Aorta (tissue), 5 donors: ENCODE data around the gene SLC1A1. TPM values are rescaled to one million over a fixed set of nuclear protein-coding genes. Genes with fewer than 3 reads are reported as not detected.

ENCODE experiments used
- ATAC-seq: fragments of 200-7000 bp; cut with Tn5 transposase; one replicate; pipeline ENCODE4 v1.9.1; 2022; ENCODE audit warnings: moderate library complexity; ENCODE audit not compliant: low FRiP score
- DNase-seq, 2 donors: peaks; one replicate each; pipeline ENCODE4 v3.0.0-alpha.2; 2020
- H3K27ac ChIP-seq, 2 donors: one replicate each; pipeline ENCODE4 v1.5.1; 2013; ENCODE audit warnings: low read length in 2 of 2, mild to moderate bottlenecking in 2 of 2, moderate library complexity in 2 of 2, control low read depth in 1 of 2, inconsistent platforms in 1 of 2, low read depth in 1 of 2
- H3K27me3 ChIP-seq, 2 donors: one replicate each; pipeline ENCODE4 v1.6.1; 2013; ENCODE audit warnings: control low read depth in 1 of 2, low read length in 1 of 2, mild to moderate bottlenecking in 1 of 2, moderate library complexity in 1 of 2; ENCODE audit not compliant: insufficient read depth in 2 of 2, control insufficient read depth in 1 of 2
- H3K36me3 ChIP-seq, 2 donors: one replicate each; pipeline ENCODE4 v1.6.1; 2013; ENCODE audit warnings: control low read depth in 1 of 2, low read length in 1 of 2, mild to moderate bottlenecking in 1 of 2; ENCODE audit not compliant: insufficient read depth in 2 of 2, control insufficient read depth in 1 of 2
- H3K4me1 ChIP-seq, 2 donors: one replicate each; pipeline ENCODE4 v1.6.1; 2013; ENCODE audit warnings: low read length in 2 of 2, control low read depth in 1 of 2, mild to moderate bottlenecking in 1 of 2, moderate library complexity in 1 of 2; ENCODE audit not compliant: insufficient read depth in 2 of 2, control insufficient read depth in 1 of 2
- H3K4me3 ChIP-seq, 2 donors: one replicate each; pipeline ENCODE4 v1.5.1; 2013; ENCODE audit warnings: low read length in 2 of 2, control low read depth in 1 of 2, mild to moderate bottlenecking in 1 of 2
- H3K9me3 ChIP-seq: one replicate; pipeline ENCODE4 v1.6.1; 2013; ENCODE audit warnings: mild to moderate bottlenecking, low read length; ENCODE audit not compliant: control insufficient read depth
- WGBS, 2 donors: extraction: QIAGEN DNeasy Blood & Tissue Kit; methylation state at CpG; one replicate each; pipeline ENCODE4 v1.1.7; 2013; 5-methylcytosine and 5-hydroxymethylcytosine counted together
- intact Hi-C, 2 donors: fragments of 100-400 bp; cut with DNase I; formaldehyde crosslinking; loops; one replicate each; pipeline versions ENCODE4 v1.14.2 to v1.15.0; 2022
- polyA plus RNA-seq, 2 donors: library from polyadenylated mRNA; stranded (reverse); fragments of 200-250 nt; gene quantifications; one replicate each; pipeline ENCODE4 v1.2.3, GENCODE V29; 2013
- total RNA-seq, 2 donors: library from RNA; stranded (reverse); fragmentation: NEBNext Ultra II Directional; extraction: Animal tissue kit (Norgen Biotek cat#: 25700); gene quantifications; one replicate each; pipeline ENCODE4 v1.2.1, GENCODE V29; 2021
- donor health status: healthy with polysubstance abuse.
- donor health status: Bipolar disorder and iron deficiency.
- donor health status: DM: no; HTN: no; CAD: no.
- donor health status: DM: no; HTN: no; CAD: no.
- donor health status: DM: yes; HTN: yes; CAD: no.

The SLC1A1 gene
- total and polyA plus RNA-seq, 4 donors = 3.0 to 5.6 (median 3.2) TPM

DNA sequence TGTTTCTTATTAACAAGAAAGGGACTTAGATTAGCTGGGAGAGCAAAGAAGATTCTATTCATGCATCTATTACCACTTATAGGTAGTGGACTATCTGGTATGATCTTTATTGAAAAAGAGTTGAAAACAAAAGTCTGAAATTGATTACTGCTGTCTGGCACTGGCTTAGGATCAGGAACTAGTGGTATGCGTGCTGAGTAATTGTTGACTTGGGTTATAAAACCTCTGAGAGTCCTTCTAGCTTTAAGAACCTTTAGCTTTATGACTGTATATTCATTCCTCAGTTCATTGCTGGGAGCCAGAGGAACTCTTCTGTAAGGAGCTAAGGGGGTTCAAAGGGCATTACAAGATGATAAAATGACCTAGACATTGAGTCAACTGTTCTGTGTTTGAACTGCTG is 7.6 kb downstream of the SLC1A1 start:
- intact Hi-C loops = loop anchor here in 1 of 2 donors (10.0 kb wide), 1 partner anchor 47 kb away; no protein-coding TSS in a partner anchor
- no peaks in the 10 kb centered on the region for H3K4me1 ChIP-seq
- no peak overlapping the region for H3K27ac ChIP-seq
- H3K27me3 ChIP-seq = no peaks in the 10 kb centered on the region
- H3K9me3 ChIP-seq = no peaks in the 10 kb centered on the region
- no peak for ATAC-seq
- no peak for DNase-seq
- no peaks in the 10 kb centered on the region for H3K36me3 ChIP-seq
- WGBS, 2 donors = 33 to 42% methylated on average over 1 of the region's 1 CpG
- H3K4me3 ChIP-seq = no peak overlapping the region

- Histone ChIP-seq H3K36me3 (no peaks in the 10 kb centered on the region), H3K4me1 (no peaks in the 10 kb centered on the region), H3K27ac (no peak overlapping the region), H3K27me3 (no peaks in the 10 kb centered on the region), H3K4me3 (no peak overlapping the region), H3K9me3 (no peaks in the 10 kb centered on the region)
- ATAC-seq (no peak), DNase-seq (no peak)
- whole genome bisulfite sequencing, 2 donors = 73 to 76% methylated on average over 7 of the region's 7 CpGs
- intact Hi-C loops = loop anchor here in 1 of 2 donors (10.0 kb wide), 1 partner anchor 45 kb away; no protein-coding TSS in a partner anchor
Observed at GRCh38 chr9:4499917-4500316, 9.6 kb downstream of the SLC1A1 start.

DNA sequence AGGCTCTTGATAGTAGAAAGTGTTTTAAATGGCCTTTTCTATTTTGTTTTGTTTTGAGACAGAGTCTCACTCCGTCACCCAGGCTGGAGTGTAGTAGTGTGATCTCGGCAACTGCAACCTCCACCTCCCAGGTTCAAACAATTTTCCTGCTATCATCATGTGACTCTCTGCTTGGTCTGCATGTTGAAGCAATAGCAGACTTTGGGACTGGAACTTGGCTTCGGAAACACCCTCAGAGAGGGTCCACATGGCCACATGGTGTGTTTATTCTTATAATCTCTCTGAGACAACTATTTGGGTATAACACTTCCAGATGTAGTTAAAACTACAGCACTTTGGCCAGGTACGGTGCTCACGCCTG is 10.9 kb downstream of the SLC1A1 start:
- no peak for ATAC-seq
- WGBS, 2 donors = 96 to 99% methylated on average over 5 of the region's 5 CpGs
- intact Hi-C loops = no loop called here

DNA sequence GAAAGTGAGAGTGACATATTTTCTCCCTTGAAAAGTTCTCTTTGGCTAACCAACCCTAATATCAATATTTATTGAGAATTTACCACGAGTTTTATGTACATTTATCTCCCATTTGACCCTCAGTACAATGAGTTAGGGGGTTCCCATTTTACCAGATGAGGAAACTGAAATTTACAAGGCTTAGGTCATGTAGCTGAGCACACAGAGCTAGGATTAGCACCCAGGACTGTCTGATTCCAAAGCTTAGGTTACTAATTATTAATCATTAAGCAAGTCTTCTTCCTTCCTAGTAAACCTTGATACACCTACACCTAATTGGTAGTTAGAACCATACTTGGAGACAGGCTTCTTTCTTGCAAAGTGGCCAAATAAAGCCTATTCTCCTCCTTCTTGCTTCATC is 12.2 kb downstream of the SLC1A1 start:
- H3K36me3 ChIP-seq = no peaks in the 10 kb centered on the region
- WGBS, 2 donors = 82 to 89% methylated on average over 1 of the region's 1 CpG
- intact Hi-C loops = no loop called here
- no peaks in the 10 kb centered on the region for H3K9me3 ChIP-seq
- no peaks in the 10 kb centered on the region for H3K27me3 ChIP-seq
- DNase-seq (no peak), ATAC-seq (no peak)
- H3K4me3 ChIP-seq = no peak overlapping the region
- H3K4me1 ChIP-seq = no peaks in the 10 kb centered on the region
- no peak overlapping the region for H3K27ac ChIP-seq

More for the DNA sequence above, 10.9 kb downstream of the SLC1A1 start:
- Histone ChIP-seq H3K27ac (no peak overlapping the region), H3K4me1 (no peaks in the 10 kb centered on the region), H3K27me3 (no peaks in the 10 kb centered on the region), H3K9me3 (no peaks in the 10 kb centered on the region), H3K4me3 (no peak overlapping the region), H3K36me3 (no peaks in the 10 kb centered on the region)
- DNase-seq = no peak

DNA sequence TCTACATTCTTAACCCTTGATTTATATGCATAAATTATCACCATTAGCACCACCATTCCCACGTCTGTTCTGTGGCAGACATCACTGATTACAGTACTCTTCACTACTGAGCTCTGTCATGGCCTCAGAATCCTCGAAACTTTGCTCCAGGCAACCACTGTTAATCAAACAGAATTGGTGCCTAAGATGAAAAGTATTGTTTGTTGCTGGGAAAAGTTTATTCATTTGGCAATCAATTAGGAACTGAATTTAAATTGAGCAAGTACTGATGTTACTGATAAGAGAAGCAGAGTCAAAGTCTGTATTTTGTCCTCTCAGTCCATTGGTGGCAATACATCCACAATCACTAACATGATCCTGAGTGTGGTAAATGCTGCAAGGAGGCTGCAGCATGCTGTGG is 12.8 kb downstream of the SLC1A1 start:
- Histone ChIP-seq H3K9me3 (no peaks in the 10 kb centered on the region), H3K4me1 (no peaks in the 10 kb centered on the region), H3K27me3 (no peaks in the 10 kb centered on the region), H3K27ac (no peak overlapping the region), H3K36me3 (no peaks in the 10 kb centered on the region), H3K4me3 (no peak overlapping the region)
- ATAC-seq = no peak
- WGBS, 2 donors = 88 to 91% methylated on average over 2 of the region's 2 CpGs
- intact Hi-C loops = no loop called here
- DNase-seq = no peak

- Histone ChIP-seq H3K4me1 (no peaks in the 10 kb centered on the region), H3K27me3 (no peaks in the 10 kb centered on the region), H3K4me3 (no peak overlapping the region), H3K36me3 (no peaks in the 10 kb centered on the region), H3K27ac (no peak overlapping the region), H3K9me3 (no peaks in the 10 kb centered on the region)
- DNase-seq = no peak
- 93 to 96% methylated on average over 4 of the region's 4 CpGs for WGBS, 2 donors
- intact Hi-C loops = no loop called here
- ATAC-seq = no peak
Observed at GRCh38 chr9:4504250-4504649, 14.0 kb downstream of the SLC1A1 start.

GRCh38 chr9:4506490-4506889 is 16.2 kb downstream of the SLC1A1 start:
- WGBS, 2 donors = 97% methylated on average over 1 of the region's 1 CpG
- Histone ChIP-seq H3K4me3 (no peak overlapping the region), H3K9me3 (peaks cover 3% of the 10 kb centered on the region), H3K27ac (no peak overlapping the region), H3K4me1 (no peaks in the 10 kb centered on the region), H3K36me3 (no peaks in the 10 kb centered on the region), H3K27me3 (no peaks in the 10 kb centered on the region)
- intact Hi-C loops = no loop called here
- DNase-seq = no peak
- no peak for ATAC-seq

- WGBS, 2 donors = 70 to 77% methylated on average over 9 of the region's 9 CpGs
- DNase-seq (no peak), ATAC-seq (no peak)
- Histone ChIP-seq H3K4me1 (no peaks in the 10 kb centered on the region), H3K36me3 (no peaks in the 10 kb centered on the region), H3K4me3 (no peak overlapping the region), H3K9me3 (peaks cover 3% of the 10 kb centered on the region), H3K27me3 (no peaks in the 10 kb centered on the region), H3K27ac (no peak overlapping the region)
- intact Hi-C loops = no loop called here
Observed at GRCh38 chr9:4507306-4508130, 17.2 kb downstream of the SLC1A1 start.

- H3K4me1 ChIP-seq = no peaks in the 10 kb centered on the region
- no peaks in the 10 kb centered on the region for H3K36me3 ChIP-seq
- no peaks in the 10 kb centered on the region for H3K27me3 ChIP-seq
- H3K27ac ChIP-seq = no peak overlapping the region
- WGBS, 2 donors = 92 to 93% methylated on average over 7 of the region's 7 CpGs
- DNase-seq = no peak
- no peak overlapping the region for H3K4me3 ChIP-seq
- intact Hi-C loops = no loop called here
- peaks cover 3% of the 10 kb centered on the region for H3K9me3 ChIP-seq
- ATAC-seq = no peak
Observed at GRCh38 chr9:4508246-4508906, 18.1 kb downstream of the SLC1A1 start.
